HepG2 (cell line): Measurements from ENCODE around the gene IFIT5. TPM values are rescaled to one million over a fixed set of nuclear protein-coding genes. Genes with fewer than 3 reads are reported as not detected.

ENCODE experiments used
- ARID4A ChIP-seq: sonication (generic); formaldehyde crosslinking; IDR thresholded peaks from 2 replicates; pipeline ENCODE4 v1.5.0; 2020; ENCODE audit warnings: mild to moderate bottlenecking, missing genetic modification reagents, borderline replicate concordance
- ATF5 ChIP-seq: sonication (generic); formaldehyde crosslinking; IDR thresholded peaks from 2 replicates; pipeline ENCODE4 v1.4.0; 2020; ENCODE audit warnings: mild to moderate bottlenecking, low read depth, missing genetic modification reagents
- GATAD1 ChIP-seq: IDR thresholded peaks from 2 replicates; pipeline ENCODE4 v1.6.1; 2016; ENCODE audit warnings: missing genetic modification reagents, missing compliant biosample characterization
- HNF4G ChIP-seq, 2 experiments: sonication (generic) in 1 of 2; formaldehyde crosslinking in 1 of 2; IDR thresholded peaks; 2 replicates each; pipeline versions ENCODE4 v1.4.0 to v1.6.1; 2011 to 2020; ENCODE audit warnings: borderline replicate concordance in 2 of 2, low read depth in 2 of 2, mild to moderate bottlenecking in 2 of 2, low read length in 1 of 2, missing genetic modification reagents in 1 of 2, moderate library complexity in 1 of 2
- PHB2 ChIP-seq: fragments of 450-650 bp; IDR thresholded peaks from 2 replicates; pipeline ENCODE4 v1.6.1; 2018; ENCODE audit not compliant: partially characterized antibody
- PHF5A ChIP-seq: IDR thresholded peaks from one replicate; pipeline ENCODE4 v1.6.1; 2018; ENCODE audit warnings: low read depth, missing genetic modification reagents; ENCODE audit not compliant: unreplicated experiment
- SATB2 ChIP-seq: sonication (generic); formaldehyde crosslinking; IDR thresholded peaks from 2 replicates; pipeline ENCODE4 v1.5.0; 2020; ENCODE audit warnings: missing genetic modification reagents
- STAT5B ChIP-seq: sonication (generic); formaldehyde crosslinking; IDR thresholded peaks from 2 replicates; pipeline ENCODE4 v1.4.0; 2020; ENCODE audit warnings: missing genetic modification reagents
- USF2 ChIP-seq, 2 experiments: sonication (generic) in 1 of 2; formaldehyde crosslinking in 1 of 2; IDR thresholded peaks; 2 replicates each; pipeline versions ENCODE4 v1.5.1 to v1.6.1; 2011 to 2020; ENCODE audit warnings: borderline replicate concordance in 1 of 2, low read depth in 1 of 2, low read length in 1 of 2, mild to moderate bottlenecking in 1 of 2, missing genetic modification reagents in 1 of 2, moderate library complexity in 1 of 2
- ZNF235 ChIP-seq: sonication (generic); formaldehyde crosslinking; IDR thresholded peaks from 2 replicates; pipeline ENCODE4 v1.8.1; 2023; ENCODE audit warnings: mild to moderate bottlenecking, missing genetic modification reagents, borderline replicate concordance
- ZNF451 ChIP-seq: sonication (generic); formaldehyde crosslinking; IDR thresholded peaks from 2 replicates; pipeline ENCODE4 v1.5.0; 2020; ENCODE audit warnings: mild to moderate bottlenecking, missing genetic modification reagents
- ZNF460 ChIP-seq: sonication (generic); formaldehyde crosslinking; IDR thresholded peaks from 2 replicates; pipeline ENCODE4 v1.5.1; 2020; ENCODE audit warnings: missing genetic modification reagents, mild to moderate bottlenecking, borderline replicate concordance
- ZNF577 ChIP-seq: sonication (generic); formaldehyde crosslinking; IDR thresholded peaks from 2 replicates; pipeline ENCODE4 v1.4.0; 2020; ENCODE audit warnings: mild to moderate bottlenecking, low read depth, missing genetic modification reagents, borderline replicate concordance
- ZNF605 ChIP-seq: sonication (generic); formaldehyde crosslinking; IDR thresholded peaks from 2 replicates; pipeline ENCODE4 v1.8.0; 2022; ENCODE audit warnings: mild to moderate bottlenecking, missing genetic modification reagents
- polyA plus RNA-seq, 8 experiments: library from polyadenylated mRNA; depleted of rRNA in 3 of 8; stranded (reverse) in 7 of 8; unstranded in 1 of 8; fragments of >200 nt; fragmentation: Illumina TruSeq in 4 of 8; extraction: Trizol in 4 of 8; gene quantifications; 2 replicates each; pipeline versions ENCODE4 v1.2.1 to v1.2.3, GENCODE V29; 2011 to 2016; ENCODE audit warnings: low read depth in 4 of 8, missing spikeins in 1 of 8, mixed read lengths in 1 of 8; ENCODE audit not compliant: insufficient read depth in 1 of 8
- total RNA-seq, 5 experiments: library from RNA; depleted of rRNA; stranded (reverse); fragments of >200 nt; fragmentation: Illumina TruSeq; extraction: Trizol; gene quantifications; 2 replicates each; pipeline ENCODE4 v1.2.3, GENCODE V29; 2016; ENCODE audit warnings: low read depth in 1 of 5
- TF ChIP-seq, protein P1 (sequence below): sonication (generic); formaldehyde crosslinking; IDR thresholded peaks from 2 replicates; pipeline ENCODE4 v1.4.0; 2020; ENCODE audit warnings: missing genetic modification reagents, borderline replicate concordance

IFIT5 gene
- total and polyA plus RNA-seq, 2 of the 13 experiments (the other 11 are each of a cell fraction or from before 2014, with no cell fraction given), result 2.2 to 8.3 TPM

- TF ChIP-seq ZNF235, result no peak
- no peak for TF ChIP-seq PHF5A (CRISPR knock-in tag)
- TF ChIP-seq, protein P1, sequence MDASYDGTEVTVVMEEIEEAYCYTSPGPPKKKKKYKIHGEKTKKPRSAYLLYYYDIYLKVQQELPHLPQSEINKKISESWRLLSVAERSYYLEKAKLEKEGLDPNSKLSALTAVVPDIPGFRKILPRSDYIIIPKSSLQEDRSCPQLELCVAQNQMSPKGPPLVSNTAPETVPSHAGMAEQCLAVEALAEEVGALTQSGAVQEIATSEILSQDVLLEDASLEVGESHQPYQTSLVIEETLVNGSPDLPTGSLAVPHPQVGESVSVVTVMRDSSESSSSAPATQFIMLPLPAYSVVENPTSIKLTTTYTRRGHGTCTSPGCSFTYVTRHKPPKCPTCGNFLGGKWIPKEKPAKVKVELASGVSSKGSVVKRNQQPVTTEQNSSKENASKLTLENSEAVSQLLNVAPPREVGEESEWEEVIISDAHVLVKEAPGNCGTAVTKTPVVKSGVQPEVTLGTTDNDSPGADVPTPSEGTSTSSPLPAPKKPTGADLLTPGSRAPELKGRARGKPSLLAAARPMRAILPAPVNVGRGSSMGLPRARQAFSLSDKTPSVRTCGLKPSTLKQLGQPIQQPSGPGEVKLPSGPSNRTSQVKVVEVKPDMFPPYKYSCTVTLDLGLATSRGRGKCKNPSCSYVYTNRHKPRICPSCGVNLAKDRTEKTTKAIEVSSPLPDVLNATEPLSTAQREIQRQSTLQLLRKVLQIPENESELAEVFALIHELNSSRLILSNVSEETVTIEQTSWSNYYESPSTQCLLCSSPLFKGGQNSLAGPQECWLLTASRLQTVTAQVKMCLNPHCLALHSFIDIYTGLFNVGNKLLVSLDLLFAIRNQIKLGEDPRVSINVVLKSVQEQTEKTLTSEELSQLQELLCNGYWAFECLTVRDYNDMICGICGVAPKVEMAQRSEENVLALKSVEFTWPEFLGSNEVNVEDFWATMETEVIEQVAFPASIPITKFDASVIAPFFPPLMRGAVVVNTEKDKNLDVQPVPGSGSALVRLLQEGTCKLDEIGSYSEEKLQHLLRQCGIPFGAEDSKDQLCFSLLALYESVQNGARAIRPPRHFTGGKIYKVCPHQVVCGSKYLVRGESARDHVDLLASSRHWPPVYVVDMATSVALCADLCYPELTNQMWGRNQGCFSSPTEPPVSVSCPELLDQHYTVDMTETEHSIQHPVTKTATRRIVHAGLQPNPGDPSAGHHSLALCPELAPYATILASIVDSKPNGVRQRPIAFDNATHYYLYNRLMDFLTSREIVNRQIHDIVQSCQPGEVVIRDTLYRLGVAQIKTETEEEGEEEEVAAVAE (CRISPR knock-in tag), result peak; percentile 74; the same call in 1 of the 2 replicates
- TF ChIP-seq ATF5 (CRISPR knock-in tag), result no peak
- no peak; the same call in 1 of the 2 replicates for TF ChIP-seq GATAD1
- no peak for TF ChIP-seq ZNF460 (CRISPR knock-in tag)
- no peak for TF ChIP-seq SATB2 (CRISPR knock-in tag)
- TF ChIP-seq ZNF451 (CRISPR knock-in tag), result no peak
- no peak; the same call in 1 of the 2 replicates for TF ChIP-seq ARID4A (CRISPR knock-in tag)
- no peak for TF ChIP-seq STAT5B (CRISPR knock-in tag)
- TF ChIP-seq ZNF577 (CRISPR knock-in tag), result no peak
- no peak for TF ChIP-seq PHB2
- TF ChIP-seq USF2 (IDR thresholded peaks at IDR 0.05; ENCODE audit: low read depth, low read length), result no peak
- TF ChIP-seq USF2 (CRISPR knock-in tag; IDR thresholded peaks at IDR 0.05; ENCODE audit: borderline replicate concordance), result no peak
- no peak for TF ChIP-seq ZNF605 (CRISPR knock-in tag)
- peak; percentile 61; the same call in 1 of the 2 replicates for TF ChIP-seq HNF4G (IDR thresholded peaks at IDR 0.05; ENCODE audit: borderline replicate concordance, low read depth, low read length)
- 0 out of 2 replicates have a peak, but pooled peaks have one; percentile 36 for TF ChIP-seq HNF4G (CRISPR knock-in tag; IDR thresholded peaks at IDR 0.05; ENCODE audit: borderline replicate concordance, low read depth)
Observed at GRCh38 chr10:89373916-89374711, 40.3 kb upstream of the IFIT5 start (continued).
